OCI-LY3 (cell line): ENCODE measurements around the gene TBC1D7.

Source experiments
- H2AFZ ChIP-seq: fragments of 200-600, 300-600 bp; shearing (Covaris generic); 2 replicates; pipeline ENCODE4 v1.6.0; 2014; ENCODE audit warnings: antibody characterized with exemption, low read depth, low read length
- H3K27ac ChIP-seq: fragments of 200-600, 300-600 bp; sonication (generic); 2 replicates; pipeline ENCODE4 v1.5.1; 2014; ENCODE audit warnings: mild to moderate bottlenecking, low read length, moderate library complexity, mixed read lengths
- H3K27me3 ChIP-seq: fragments of 200-600, 300-600 bp; sonication (generic); 2 replicates; pipeline ENCODE4 v1.6.1; 2014; ENCODE audit warnings: low read depth, low read length, mixed read lengths
- H3K36me3 ChIP-seq: fragments of 200-600, 300-600 bp; sonication (generic); replicated peaks from 2 replicates; pipeline ENCODE3; 2014; ENCODE audit warnings: low read depth, low read length, mixed read lengths
- H3K4me1 ChIP-seq: fragments of 300-600, 200-600 bp; sonication (generic); 2 replicates; pipeline ENCODE4 v1.6.1; 2014; ENCODE audit warnings: low read length, mixed read lengths
- H3K4me2 ChIP-seq: fragments of 200-600, 300-600 bp; sonication (generic); 2 replicates; pipeline ENCODE4 v1.6.1; 2014; ENCODE audit warnings: low read length, mixed read lengths
- H3K4me3 ChIP-seq: fragments of 300-600, 200-600 bp; sonication (generic); 2 replicates; pipeline ENCODE4 v1.5.1; 2014; ENCODE audit warnings: antibody characterized with exemption, mild to moderate bottlenecking, low read length, moderate library complexity
- H3K79me2 ChIP-seq: fragments of 300-600, 200-600 bp; shearing (Covaris generic); 2 replicates; pipeline ENCODE4 v1.6.1; 2014; ENCODE audit warnings: mild to moderate bottlenecking, low read length, mixed read lengths
- H3K9ac ChIP-seq: fragments of 300-600, 200-600 bp; shearing (Covaris generic); 2 replicates; pipeline ENCODE4 v1.6.0; 2014; ENCODE audit warnings: mild to moderate bottlenecking, low read length, moderate library complexity
- H3K9me3 ChIP-seq: fragments of 200-600, 300-600 bp; shearing (Covaris generic); 2 replicates; pipeline ENCODE4 v1.6.1; 2014; ENCODE audit warnings: low read length, mixed read lengths; ENCODE audit not compliant: insufficient read depth
- H4K20me1 ChIP-seq: fragments of 200-600, 300-600 bp; sonication (generic); 2 replicates; pipeline ENCODE4 v1.6.1; 2016; ENCODE audit warnings: low read length, mixed read lengths; ENCODE audit not compliant: insufficient read depth
- CTCF ChIP-seq: fragments of 200-600, 300-600 bp; sonication (generic); IDR thresholded peaks from 2 replicates; pipeline ENCODE4 v1.5.1; 2014; ENCODE audit warnings: antibody characterized with exemption, low read length, low read depth
- EZH2phosphoT487 ChIP-seq: fragments of 200-600 bp; shearing (Covaris generic); IDR thresholded peaks from 2 replicates; pipeline ENCODE4 v1.6.1; 2018; ENCODE audit warnings: antibody characterized with exemption, mixed run types, low read depth

TBC1D7 gene

DNA sequence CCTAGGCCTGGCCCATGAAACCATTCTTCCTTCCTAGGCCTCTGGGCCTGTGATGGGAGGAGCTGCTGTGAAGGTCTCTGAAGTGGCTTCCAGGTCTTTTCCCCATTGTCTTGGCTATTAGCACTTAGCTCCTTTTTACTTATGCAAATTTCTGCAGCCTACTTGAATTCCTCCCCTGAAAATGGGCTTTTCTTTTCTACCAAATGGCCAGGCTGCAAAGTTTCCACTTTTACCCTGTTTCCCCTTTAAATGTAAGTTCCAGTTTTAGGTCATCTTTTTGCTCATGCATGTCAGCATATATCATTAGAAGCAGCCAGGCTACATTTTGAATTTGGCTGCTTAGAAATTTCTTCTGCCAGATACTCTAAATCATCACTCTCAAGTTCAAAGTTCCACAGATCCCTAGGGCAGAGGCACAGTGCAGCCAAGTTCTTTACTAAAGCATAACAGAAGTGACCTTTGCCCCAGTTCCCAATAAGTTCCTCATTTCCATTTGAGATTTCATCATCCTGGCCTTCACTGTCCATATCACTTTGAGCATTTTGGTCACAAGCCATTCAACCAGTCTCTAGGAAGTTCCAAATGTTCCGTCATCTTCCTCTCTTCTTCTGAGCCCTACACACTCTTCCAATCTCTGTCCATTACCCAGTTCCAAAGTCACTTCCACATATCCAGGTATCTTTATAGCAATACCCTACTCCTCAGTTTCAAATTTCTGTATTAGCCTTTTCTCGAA, 71.9 kb downstream of the TBC1D7 start:
- Histone ChIP-seq H3K4me1 (peaks cover 42% of the 10 kb centered on the region), H3K27me3 (no peaks in the 10 kb centered on the region), H3K79me2 (no peaks in the 10 kb centered on the region), H3K27ac (no peak overlapping the region), H3K36me3 (no peaks in the 10 kb centered on the region), H3K9me3 (no peaks in the 10 kb centered on the region), H3K4me3 (no peak overlapping the region), H3K4me2 (peak overlapping the region; percentile 36), H2AFZ (no peak overlapping the region), H4K20me1 (no peaks in the 10 kb centered on the region), H3K9ac (no peak overlapping the region)
- TF ChIP-seq CTCF (no peak), EZH2phosphoT487 (no peak)
